Posterior cingulate gyrus (tissue), 11 donors: ENCODE measurements around the gene CFAP61.
"Not testable (repeated sequence)": the region's sequence is repeated elsewhere in the genome, so short reads cannot be mapped to it uniquely, and the experiment has no call there.

Source experiments
- DNase-seq, 10 donors: peaks; one replicate each; pipeline versions ENCODE4 v3.0.0 to v3.0.0-alpha.2; 2020 to 2021; ENCODE audit warnings: mixed read lengths in 3 of 10
- intact Hi-C: fragments of 100-400 bp; cut with DNase I; formaldehyde crosslinking; loops from one replicate; pipeline ENCODE4 v1.15.1; 2023

Gene CFAP61

DNA sequence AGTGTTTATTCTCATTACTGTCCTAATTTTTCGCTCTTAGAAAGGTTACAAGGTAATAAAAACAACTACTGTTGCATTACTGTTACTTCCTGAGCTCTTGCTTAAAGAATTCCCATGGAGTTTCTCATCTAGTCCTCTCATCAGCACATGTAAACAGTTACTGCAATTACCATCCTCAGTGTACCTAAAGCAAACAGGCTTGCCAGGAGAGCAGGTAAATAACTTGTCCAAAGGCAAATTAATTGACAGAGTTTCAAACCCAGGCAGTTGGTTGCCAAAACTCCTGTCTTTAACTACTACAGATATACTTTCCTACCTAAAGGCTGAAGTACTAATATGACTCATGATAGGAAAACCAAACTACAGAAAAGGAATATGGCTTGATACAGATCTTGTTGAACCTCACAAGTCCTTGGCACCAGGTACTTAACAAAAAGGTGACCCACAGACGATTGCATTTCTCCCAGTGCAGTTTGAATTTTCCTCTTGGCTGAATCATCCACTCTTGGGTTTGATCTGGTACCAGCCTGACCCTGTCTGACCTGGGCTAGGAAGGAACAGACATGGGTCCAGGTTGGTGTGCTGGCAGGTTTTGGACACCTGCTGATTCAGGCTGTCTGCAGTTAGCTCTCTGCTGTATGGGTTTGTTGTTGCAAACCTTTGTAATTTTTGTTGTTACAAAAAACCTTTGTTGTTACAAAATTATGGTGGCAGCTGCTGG is 153.0 kb downstream of the CFAP61 start:
- intact Hi-C loops = no loop called here
- DNase-seq = no peak

DNA sequence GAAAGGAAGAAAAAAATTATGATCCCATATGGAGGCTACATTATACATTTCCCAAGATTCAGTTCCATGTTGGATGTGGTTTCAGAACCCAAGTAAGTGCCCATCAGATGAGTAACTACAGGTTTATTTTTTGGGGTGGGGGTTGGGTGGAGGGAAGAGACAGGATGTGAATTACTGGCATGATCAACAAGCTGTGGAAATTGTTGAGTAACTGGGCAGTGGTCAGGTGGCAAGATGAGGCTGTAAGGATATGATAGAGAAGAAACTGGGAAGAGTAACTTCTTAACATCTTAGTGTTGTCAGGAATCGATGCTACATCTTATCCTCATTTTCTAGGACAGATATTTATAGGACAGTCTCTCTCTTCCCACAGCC is 153.5 kb downstream of the CFAP61 start:
- DNase-seq = no peak
- intact Hi-C loops = no loop called here

DNA sequence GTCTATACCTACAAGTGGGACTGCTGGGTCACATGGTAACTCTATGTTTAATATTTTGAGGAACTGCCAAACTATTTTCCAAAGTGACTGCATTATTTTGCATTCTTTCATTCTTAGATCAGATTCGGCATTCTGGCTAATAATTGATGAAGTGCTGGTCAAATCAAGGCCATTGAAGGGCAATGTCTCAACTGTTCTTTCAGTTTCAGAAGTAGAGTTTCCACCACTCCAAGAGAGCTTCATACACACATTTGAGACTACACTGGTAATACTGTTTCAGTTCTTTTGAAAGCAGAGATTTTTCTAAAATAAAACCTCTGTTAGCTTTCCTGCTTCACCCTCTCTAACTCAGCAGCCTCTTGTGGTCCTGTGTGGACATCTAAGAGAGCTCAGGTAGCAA is 154.5 kb downstream of the CFAP61 start:
- intact Hi-C loops = no loop called here
- DNase-seq = no peak

DNA sequence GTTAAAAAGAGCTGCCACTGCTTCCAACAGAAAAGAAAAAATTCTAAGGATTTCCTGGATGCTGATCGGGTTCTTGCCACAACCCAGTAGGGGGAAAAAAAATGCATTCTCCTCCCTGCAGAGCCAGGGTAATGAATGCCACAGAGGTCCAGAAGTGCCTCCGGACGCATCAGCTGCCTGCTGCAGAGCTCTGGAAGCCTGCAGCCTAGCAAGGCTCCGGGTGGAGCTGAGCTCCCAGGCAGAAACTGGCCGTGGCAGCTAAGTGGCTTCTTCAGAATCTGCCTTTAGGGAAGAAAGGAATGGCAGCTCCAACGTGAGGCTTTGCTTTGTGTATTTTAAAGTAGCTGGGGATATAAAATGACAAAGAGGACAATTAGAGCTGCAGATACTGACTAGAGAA is 155.0 kb downstream of the CFAP61 start:
- DNase-seq = peak in 3 of 10 donors; percentile 61 to 83 (median 77)
- intact Hi-C loops = no loop called here

DNA sequence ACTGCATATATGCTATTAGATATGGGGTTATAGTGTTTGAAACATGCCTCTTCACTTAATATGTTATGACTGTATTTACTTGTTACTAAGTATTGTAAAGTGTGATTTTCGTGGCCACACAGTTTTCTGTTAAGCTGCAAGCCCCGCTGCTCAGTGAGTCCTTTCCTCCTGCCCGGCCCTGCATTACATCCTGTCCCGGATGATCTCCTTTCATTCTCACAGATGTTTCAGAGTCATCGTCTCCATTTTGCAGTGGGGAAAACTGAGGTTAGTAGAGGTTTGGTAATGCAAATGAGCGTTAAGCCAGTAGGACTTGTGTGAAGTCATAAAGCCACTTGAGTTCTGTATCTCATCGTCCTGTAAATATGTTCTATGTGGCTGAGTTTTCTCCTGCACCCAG is 155.5 kb downstream of the CFAP61 start:
- intact Hi-C loops = no loop called here
- no peak for DNase-seq

DNA sequence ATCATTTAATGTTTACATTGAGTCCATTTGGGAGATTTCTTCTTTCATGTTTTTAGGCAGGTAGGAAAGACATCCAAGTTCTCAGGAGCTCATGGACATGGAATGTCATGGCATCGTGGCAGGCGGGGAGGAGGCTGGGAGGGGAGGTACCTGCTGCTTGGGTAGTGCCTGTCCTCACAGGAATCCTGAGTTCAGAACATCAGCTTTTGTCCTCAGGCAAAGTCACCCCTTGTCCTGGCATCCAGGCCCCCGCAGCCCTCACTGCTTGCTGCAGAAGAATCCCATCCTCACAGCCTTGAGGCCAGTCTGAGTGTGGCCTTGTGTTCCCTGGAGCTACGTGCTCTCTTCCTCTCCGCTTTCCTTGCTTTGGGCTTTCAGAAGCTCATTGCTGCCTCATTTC is 157.4 kb downstream of the CFAP61 start:
- DNase-seq = peak in 2 of 10 donors; percentile 53 to 67
- intact Hi-C loops = no loop called here

DNA sequence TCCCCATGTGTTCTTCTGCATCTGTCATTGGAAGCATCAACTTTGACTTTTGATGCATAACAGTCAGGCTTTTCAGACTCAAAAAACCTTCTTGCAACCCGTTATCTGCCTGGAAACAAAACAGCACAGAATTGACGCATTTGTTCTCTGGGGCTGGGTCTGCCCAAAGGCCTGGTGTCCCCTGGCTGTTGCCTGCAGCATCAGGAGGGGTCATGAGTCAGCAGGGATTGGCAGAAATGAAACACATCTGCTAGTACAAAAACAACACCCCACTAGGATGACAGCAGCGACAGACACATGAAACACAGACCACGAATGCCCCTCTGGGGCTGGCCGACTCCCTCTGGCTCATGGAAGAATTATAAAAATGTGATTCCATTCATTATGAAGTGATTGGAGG is 158.0 kb downstream of the CFAP61 start:
- intact Hi-C loops = no loop called here
- peak in 2 of 10 donors; percentile 42 to 46 for DNase-seq

DNA sequence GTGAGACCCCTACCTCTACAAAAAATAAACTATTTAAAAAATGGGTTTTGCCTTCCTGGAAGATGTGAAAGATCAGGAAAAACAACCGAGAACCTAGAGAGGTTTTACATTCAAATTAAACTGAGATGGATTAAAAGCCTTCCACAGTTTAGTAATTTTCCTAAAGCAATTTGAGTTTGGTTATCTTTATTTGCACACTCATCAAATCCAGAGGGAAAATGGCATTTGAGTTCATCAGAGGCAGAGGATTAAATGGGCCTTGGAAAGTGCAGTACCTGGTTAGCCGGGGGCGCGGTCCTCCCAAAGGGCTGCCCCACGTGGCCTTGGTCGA is 158.6 kb downstream of the CFAP61 start:
- intact Hi-C loops = no loop called here
- peak in 1 of 10 donors; percentile 63 for DNase-seq

DNA sequence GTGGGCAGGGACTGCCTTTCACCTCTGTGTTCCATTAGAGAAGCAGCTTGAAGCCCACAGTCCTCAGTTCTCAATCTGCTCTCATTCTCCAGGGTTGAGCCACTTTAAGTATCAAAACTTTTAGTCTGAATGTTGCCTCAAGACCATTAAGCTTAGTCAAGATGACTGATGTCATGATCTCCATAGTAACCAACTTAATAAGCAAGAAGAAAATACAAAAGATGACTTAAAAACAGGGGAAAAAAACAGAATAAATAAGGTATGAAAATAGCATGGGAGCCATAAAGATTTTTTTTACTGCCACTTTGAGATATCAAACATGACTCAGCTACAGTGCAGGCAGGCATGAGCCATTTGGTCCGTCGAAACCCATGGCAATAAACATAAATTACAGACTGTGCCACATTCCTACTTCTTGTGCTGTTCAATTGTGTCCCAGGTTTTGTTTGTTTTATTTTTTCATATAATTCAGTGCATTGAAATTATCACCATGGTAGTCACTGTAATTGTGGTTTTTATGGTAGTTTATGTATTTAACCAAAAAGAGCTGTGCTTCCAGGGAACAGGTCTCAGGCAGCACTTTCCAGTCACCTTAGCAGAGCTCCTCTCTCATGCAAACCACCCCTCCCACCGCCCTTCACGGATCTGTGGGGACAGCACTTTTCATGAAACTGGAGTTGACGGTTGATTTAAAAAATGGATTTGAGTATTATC is 159.1 kb downstream of the CFAP61 start:
- DNase-seq = no peak
- intact Hi-C loops = no loop called here

DNA sequence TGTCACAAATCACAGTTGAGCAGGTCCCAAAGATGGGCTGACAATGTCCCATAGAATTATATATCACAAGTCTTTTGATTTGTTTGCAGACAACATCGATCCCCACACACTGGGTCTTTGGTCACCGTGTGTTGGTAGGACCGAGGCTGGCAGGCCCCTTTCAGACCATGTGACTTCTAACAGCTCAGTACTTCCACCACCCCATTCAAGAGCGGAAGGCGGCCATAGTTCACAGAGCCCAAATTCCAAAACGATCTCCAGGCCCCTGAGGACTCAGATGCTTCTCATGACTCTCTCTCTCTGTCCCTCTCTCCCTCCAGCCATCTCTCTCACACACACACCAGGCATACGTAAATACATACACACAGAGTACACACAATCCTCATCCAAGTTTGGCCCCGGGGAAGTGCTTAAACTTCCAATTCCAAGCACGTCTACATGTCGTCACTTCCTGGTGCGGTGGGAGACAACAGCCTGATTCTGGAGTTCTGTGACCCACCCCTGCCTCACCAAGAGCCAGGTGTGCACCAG is 159.7 kb downstream of the CFAP61 start:
- intact Hi-C loops = no loop called here
- DNase-seq = no peak

DNA sequence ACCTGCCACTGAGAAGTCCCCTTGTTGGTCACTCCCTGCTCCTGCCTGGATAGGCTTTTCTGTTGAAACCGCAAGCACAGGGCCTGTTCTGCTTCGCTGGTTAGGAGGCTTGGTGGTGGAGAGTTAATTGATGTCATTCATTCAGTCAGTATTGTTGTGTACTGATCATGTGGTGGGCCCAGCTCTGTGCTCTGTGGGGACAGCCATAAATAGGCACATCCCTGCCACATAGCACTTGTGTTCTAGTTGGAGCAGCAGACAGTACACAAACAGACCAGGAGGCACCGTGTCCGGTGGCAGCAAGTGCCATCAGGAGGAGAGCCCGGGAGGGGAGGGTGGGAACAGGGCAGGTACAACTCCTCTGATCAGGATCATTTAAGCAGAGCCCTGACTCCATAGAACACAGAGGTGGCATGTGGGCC is 160.4 kb downstream of the CFAP61 start:
- intact Hi-C loops = no loop called here
- DNase-seq = no peak

DNA sequence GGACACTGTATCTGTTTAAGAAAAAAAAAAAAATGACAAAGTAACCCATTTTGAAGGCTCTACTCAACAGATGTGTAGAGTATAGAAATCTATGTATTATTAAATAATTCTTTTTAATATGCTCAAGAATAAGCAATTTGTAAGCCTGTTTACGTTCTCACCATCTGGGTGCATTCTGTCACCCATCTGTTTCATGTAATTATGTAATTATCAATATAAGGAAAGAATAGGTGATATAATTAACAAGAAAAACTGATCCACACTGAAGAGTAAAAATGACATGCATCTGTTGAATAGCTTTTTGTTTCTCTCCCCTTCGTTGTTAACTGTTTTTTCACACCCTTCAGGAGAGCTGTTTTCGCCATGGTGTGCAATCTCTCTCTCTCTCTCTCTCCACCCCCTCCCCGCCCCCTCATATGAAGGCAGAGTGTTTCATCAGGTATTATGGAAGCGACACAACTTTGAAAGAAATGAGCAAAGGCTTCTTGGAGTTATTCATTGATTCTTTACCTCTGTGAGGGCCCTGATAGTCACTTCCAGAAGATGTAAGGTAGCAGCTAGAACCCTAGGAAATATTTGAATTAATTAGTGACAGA is 161.3 kb downstream of the CFAP61 start:
- intact Hi-C loops = no loop called here
- no peak for DNase-seq

DNA sequence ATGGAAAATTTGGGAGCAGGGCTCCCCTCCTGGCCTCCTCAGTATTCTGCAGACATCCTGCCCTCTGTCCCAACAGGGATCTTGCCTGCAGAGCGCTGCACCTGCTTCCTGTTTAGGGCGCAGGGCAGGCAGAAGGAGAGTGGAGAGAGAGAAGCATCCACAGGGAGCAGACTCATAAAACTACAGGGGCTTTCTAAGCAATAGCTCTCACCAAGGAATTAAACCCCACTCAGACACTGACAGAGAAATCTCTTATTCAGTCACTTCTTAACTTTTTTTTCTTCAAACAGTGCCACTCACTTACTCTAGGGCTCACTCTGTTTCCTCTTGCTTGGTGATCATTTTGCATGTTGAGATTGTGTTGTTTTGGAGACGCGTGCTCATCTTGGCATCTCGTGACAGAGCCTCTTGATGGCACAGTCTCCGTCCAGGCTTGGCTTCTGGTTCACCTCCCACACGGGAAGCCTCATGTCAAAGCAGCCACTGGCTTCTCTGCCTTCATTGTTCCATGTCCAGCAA is 162.5 kb downstream of the CFAP61 start:
- DNase-seq = no peak
- intact Hi-C loops = no loop called here

DNA sequence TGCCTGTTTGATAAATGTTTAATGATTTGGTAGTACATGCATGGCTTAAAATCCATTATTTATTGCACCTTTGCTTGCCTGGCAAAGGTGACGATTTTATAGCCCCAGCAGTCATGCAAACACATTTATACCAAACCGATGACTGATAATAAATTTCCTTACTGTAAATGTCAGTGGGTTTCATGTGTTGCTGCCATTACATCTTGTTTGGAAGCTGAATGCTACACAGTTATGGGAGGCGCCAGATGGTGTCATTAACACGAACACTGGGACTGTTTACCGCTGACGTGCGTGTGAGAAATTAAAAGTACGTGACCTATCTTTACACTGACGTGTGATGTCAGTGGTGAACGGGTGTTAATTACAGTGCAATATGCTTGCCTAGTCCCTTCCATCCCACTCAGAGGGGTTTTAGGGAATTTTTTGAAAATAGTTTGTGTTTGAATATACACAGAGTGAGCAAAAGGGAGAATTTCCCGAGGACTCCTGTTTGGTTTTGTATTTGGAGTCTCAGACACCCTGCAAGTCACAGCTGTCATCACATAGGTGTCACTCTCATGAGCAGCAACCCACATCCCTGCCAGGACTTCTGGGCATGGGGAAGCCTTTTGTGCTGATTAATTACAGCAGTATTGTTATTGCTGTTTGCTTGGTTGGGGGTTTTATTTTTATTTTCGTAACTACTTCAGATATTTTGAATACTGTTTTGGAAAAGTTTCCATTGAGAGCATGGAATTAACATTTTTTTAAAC is 163.8 kb downstream of the CFAP61 start:
- intact Hi-C loops = no loop called here
- no peak for DNase-seq

DNA sequence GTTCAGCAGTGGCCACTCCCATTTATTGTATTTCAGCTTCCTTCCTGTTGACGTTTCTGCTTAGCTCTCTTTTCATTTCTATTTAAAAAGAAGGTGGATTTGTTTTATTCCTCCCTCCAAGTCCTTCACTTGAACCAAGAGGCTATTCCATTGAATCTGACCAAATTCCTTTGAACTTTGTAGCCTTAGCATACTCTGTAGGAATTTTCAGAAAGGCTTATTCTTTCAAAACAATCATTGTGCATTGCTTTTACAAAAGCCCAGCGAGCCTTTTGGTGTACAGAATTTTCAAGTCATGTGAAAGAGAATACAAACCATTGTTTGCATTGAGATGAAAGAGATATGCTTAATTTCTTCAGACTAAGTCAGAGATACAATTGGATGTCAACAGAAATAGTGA is 164.6 kb downstream of the CFAP61 start:
- intact Hi-C loops = no loop called here
- no peak for DNase-seq

DNA sequence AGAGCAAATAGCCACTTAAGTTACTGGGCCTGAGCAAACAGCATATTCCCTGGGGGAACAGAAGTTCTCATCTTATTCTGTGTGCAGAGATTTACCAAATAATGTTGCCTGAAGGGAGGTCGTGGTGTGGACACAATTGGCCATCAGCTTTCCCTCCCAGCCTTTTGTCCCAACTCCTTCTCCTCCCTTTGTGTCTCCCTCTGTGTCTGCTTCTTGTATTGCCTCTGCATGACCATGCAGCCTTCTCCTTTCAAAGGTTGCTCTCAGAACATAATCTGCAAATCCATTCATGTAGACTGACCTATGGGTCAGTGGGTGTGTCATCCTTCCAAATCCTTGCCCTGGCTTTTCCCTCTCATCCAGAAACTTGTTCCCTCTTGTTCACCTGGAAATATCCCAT is 165.3 kb downstream of the CFAP61 start:
- DNase-seq = no peak
- intact Hi-C loops = no loop called here

DNA sequence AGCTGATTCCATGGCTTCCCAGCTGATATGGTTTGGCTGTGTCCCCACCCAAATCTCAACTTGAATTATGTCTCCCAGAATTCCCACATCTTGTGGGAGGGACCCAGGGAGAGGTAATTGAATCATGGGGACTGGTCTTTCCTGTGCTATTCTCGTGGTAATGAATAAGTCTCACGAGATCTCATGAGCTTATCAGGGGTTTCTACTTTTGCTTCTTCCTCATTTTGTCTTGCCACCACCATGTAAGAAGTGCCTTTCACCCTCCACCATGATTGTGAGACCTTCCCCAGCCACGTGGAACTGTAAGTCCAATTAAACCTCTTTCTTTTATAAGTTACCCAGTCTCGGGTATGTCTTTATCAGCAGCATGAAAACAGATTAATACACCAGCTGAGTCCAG is 165.8 kb downstream of the CFAP61 start:
- intact Hi-C loops, DNase-seq: not testable (repeated sequence)

DNA sequence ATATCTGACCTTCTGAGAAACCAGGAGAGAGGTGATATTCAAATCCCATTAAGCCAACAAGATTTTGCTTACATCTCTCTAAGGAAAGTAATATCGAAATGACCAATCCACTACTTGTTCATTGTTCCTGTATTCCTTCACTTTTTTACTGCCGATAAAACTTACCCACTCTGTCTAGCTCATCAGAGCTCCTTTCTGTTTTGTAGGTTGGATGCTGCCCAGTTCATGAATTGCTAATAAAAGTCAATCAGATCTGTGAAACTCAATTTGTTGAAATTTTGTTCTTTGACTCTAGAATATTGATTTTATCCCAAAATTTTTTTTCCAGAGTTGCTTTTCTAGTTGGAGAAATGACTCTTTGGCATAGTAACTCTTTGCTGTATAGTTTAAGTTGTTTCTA is 166.7 kb downstream of the CFAP61 start:
- DNase-seq = no peak
- intact Hi-C loops = no loop called here

DNA sequence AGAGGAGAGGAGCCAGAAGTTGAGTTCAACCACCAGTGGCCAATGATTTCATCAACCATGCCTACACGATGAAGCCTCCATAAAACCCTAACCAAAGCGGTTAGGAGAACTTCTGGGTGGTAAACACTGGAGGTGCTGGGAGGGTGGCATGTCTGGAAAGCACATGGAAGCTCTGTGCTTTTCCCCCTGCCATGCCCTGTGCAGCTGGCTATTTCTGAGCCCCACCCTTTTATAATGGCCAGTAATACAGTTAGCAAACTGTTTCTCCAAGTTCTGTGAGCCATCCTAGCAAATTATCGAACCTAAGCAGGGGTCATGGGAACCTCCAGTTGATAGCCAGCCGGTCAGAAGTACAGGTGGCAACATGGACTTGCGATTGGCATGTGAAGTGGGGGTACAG is 167.8 kb downstream of the CFAP61 start:
- intact Hi-C loops = no loop called here
- DNase-seq = no peak

DNA sequence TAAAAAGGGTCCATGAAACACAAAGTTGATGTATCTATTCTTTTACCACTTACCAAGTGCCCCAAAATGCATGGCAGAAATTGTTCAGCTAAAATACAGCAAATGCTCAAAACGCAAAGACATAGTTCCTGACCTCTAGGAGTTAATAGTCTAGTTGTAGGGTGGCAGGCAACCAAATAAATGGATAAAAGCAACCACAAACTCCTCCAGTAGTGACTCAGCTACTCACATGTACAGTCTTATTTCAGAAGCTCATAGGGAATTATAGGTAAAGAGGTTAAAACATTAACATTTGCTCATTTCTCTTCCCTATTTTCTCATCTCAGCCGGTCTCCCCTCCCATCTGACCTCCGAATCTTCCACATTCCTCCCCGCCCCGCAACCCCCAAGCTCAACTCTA is 171.6 kb downstream of the CFAP61 start:
- DNase-seq = no peak
- intact Hi-C loops = no loop called here

DNA sequence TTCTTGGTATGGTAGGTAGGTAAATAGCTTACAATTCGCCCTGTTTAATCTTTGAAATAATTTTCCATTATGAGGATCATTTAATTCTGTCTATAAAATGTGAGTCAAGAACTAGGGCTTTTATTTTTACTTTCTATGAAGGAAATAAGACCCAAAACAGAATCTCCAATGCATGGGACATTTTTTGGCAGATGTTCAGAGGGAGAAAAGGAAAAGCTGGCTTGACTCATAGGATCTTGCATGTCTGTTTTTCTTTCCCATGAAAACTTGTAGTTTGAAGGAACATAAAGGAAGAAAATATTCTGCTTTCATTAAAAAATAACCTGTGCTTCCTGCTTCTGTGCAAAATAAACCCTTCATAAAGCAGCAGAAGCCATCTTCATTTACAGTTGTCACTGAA is 172.5 kb downstream of the CFAP61 start:
- intact Hi-C loops = no loop called here
- no peak for DNase-seq
